EL (cell line): ENCODE measurements around the gene PANX3.

Experiments used
- DNase-seq: peaks from one replicate; pipeline ENCODE4 v3.0.0-alpha.2; 2016

Gene PANX3

GRCh38 chr11:124622531-124623451 lies 11.6 kb downstream of the PANX3 start, which contains the start of gene TBRG1:
TSS of gene TBRG1 (plus strand) at chr11:124622864. CDS start at chr11:124623084, 220 bp downstream.
- peak; percentile 90 for DNase-seq

- DNase-seq = peak; percentile 26
Measured at GRCh38 chr11:124623861-124624525, 12.8 kb downstream of the PANX3 start.

- DNase-seq = no peak
Measured at GRCh38 chr11:124625504-124626168, 14.4 kb downstream of the PANX3 start.

- DNase-seq = no peak
Measured at GRCh38 chr11:124627546-124627945, 16.3 kb downstream of the PANX3 start.

DNA sequence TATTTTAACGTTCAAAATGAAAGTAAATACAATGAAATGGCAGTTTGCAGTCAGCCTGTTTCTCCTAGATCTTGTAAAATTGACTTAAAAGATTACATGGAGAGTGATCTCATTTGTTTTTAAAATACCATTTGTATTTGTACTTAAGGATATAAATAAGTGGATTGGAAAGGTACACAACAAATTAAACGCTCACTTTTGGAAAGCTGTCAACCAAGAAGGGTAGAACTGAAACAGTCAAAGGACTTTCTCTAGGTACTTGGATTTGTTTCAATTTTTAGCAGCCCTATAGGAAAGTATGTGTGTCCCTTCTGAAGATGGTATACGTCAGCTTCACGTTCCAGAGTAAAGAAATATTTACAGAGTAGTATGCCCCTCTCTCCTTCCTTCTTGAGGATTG lies 18.7 kb downstream of the PANX3 start:
- DNase-seq = no peak

DNA sequence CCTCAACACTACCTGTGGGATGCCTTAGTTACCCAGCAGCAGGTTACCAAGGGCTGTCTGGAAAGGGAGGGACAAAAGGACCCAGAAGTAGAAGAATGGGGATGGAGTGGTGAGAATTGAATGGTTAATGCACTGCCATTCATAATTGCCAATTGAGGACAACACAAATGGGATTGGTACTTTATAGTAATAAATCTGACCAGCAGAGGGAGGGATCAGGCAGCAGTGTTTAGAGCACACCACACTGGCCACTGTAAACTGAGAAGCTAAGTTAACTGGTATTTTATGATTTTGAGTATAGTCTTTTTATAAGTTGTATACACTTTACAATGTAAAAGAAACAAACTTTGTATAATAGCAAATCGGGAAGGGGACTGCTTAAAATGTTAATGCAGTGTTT lies 22.1 kb downstream of the PANX3 start:
- DNase-seq = no peak

- DNase-seq = no peak
Measured at GRCh38 chr11:124635932-124636331, 24.7 kb downstream of the PANX3 start.

- DNase-seq = no peak
Measured at GRCh38 chr11:124638500-124638899, 27.3 kb downstream of the PANX3 start.

DNA sequence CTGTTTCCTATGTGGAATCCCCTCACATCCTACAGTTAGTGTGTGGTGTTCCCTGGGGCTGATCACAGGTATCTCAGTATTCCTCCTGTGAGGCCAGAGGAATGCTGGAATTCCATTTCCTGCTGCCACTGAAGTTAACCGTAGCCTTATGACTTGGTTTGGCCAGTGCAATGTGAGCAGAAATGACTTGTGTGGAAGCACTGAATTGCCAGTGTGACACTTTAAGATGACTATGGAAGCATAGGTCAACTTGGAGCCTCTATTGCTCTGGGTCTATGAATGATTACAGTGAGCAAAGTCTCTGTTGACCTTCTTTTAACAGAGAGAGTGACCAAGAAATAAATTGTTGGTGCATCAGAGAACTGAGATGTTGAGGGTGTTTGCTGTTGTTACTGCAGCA lies 28.0 kb downstream of the PANX3 start:
- no peak for DNase-seq

DNA sequence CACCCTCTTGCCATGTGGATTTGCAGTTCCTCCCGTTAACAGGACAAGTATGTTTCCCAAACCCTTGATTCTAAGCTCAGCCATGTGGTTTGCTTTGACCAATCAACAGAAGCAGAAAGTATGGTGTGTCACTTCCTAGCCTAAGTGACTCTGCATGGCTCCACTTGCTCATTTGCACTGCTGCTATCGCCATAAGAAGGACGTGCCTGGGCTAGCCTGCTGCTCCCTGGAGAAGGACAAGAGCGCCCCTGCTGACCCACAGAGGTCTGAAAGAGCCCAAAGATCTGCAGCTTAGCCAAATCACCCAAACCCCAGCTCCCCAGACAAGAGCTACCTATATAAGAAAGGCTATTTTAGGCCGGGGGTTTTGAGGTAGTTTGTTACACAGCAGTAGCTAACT lies 29.4 kb downstream of the PANX3 start:
- no peak for DNase-seq

DNA sequence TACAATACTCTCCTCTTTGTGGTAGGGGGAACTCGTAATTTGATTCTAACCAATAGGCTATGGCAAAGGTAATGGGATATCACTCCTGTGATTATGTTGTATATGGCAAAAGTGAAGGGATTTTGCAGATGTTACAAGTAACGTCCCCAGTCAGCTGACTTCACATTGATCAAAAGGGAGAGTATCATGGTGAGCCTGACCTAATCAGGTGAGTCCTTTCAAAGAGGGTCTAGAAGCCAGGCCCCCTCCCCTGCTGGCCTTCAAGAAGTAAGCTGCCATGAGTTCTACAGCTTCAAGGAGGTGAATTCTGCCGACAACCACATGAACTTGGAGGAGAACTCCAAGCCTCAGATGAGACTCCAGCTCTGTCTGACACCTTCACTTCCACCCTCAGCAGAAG lies 31.4 kb downstream of the PANX3 start:
- no peak for DNase-seq

GRCh38 chr11:124643042-124643604 lies 31.9 kb downstream of the PANX3 start:
- no peak for DNase-seq

DNA sequence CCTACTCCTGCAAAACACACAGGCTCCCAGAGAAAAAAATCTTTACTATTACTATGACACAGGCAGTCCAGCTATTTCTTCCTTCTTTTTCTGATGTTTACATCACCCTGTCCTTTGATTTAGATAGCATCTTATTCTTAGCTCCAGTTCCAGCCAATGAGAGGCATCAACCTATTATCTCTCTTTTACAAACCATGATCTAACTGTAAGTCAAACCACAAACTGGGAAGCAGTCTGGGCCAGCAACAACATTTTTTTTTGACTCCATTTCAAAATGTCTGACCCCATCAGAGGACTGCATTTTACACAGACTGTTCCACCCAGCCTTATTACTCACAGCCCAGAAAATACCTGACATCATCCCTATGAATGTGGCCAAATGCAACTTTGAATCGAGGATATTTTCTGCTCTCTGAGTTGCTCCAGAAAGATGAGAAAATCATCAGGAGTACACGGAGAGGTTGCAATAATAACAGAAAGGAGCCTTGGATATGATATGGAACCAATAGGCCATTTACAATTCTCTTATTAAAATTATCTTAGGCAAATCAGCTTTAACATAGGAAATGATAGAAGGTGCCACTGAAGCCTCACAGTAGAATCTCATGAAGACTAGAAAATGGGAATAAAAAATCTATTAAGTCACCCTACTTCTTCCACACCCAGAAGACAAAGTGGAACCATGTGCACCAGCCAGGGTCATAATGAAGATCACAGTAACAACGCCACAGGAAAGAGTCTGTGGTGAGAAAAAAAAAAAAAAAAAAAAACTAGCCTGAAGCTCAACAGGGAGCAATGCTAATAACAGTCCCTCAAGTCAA lies 32.6 kb downstream of the PANX3 start:
- DNase-seq = peak; percentile 79

DNA sequence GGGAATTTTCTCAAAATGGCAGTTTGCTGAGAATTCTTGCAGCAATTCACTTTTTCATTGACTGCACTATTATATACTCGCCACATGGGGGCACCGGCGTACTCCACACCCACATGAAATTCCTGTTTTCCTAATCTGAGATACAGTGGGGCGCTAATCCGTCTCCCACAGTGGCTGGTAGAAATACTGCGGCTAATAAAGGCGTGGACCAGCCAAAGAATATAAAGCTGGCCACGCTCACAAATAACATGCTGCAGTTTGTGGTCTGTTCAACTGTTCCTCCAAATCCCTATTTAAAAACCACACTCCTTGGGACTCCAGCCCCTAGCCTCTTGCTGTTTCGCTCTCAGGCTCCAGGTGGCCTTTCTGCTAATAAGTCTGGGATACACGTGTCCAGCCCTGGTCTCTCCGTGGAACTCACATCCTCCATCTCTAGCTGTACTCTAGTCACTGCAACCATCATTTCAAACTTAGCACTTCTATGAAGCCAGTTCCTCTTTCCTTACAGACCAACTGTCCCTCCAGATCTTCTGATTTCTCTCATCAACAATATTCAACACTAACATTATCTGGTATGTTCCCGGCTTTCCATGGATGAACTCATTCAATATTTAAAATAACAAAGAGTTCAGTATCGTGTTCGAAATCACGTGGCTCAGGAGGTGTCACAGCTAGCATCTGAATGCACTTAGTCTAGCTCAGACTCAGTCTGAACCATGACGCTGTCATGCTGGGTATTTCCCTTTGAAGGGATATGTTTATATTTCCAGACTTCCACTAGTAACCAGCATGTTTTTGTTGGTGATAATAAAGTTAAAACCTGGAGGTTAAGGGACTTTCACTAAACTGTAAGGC lies 33.4 kb downstream of the PANX3 start:
- DNase-seq = peak; percentile 79

GRCh38 chr11:124646148-124646547 lies 34.9 kb downstream of the PANX3 start:
- DNase-seq = no peak

DNA sequence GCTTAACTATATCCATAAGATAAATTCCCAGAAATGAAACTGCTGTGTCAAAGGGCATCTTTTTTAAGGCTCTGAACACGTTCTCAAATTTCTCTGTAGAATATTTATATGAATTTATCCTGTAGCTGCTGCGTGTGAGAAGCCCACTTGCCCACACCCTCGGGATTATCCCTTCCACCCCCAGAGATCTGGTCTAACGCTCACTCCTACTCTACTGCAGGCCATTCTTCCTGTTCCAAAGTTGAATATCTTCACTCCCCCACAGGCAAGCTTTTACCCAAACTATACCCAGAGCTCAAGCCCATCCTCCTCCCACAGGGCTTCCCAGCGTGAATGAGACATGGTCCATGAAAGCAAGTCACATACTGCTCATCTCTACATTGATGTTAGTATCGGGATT lies 37.4 kb downstream of the PANX3 start:
- no peak for DNase-seq

DNA sequence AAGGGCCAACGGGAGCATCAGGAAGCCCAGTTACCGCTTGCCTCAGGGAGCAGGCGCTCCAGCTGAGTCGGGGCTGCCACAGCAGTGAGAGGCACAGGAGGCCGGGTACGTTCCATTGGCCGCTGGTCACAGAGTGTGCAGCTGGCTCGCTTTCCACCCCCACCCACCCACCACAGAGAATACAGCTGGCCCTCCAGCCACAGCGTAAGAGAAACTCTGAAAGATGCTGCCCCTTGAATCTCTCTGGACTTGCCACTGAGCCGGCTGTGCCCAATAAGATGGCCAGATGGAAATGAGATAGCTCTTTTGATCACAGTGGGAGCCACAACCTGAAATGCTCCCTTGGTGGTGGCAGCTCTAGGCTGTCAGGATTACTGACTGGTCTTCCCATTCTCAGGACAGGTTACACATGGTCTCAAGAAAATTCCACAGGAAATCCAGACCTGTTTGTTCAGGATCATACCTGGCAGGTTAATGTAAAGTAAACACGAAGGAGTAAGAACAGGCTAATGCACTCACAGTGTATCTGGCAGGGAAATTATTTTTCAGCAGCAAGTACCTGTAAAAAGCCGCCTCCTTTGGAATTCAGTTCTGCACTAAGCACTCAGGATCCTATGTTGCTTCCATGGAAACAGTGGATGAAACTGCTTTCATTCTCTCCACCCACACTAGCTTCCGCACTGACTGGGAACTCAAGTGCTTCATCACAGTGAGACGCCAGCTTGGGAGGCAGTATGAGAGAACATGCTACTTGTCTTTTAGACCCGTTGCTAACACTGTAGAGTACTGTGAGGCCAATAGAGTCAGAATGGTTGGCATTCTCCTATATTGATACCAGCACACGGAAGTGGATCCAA lies 45.8 kb downstream of the PANX3 start:
- no peak for DNase-seq

DNA sequence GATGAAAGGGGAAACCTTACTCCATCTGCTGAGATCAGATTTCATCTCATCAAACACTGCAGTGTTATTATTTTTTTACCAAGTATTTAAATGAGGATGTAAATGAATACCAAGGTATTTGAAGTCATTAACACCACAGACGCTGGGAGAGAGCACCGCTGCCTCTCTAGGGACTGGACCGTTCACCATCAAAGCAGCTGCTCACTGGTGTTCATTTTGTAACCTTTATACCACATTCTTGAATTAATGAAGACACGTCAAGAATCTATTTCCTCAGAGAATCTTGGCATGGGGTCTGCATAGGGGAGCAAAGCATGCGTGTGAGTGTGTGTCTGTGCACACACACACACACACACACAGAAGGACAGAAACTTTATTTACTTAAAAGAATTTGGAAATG lies 46.7 kb downstream of the PANX3 start:
- DNase-seq = no peak

- no peak for DNase-seq
Measured at GRCh38 chr11:124658501-124658900, 47.3 kb downstream of the PANX3 start.

GRCh38 chr11:124658986-124659385 lies 47.8 kb downstream of the PANX3 start:
- no peak for DNase-seq
